Thyroid gland (tissue), 4 donors: ENCODE measurements around the gene KRTAP9-4.

Experiments
- CTCF ChIP-seq, 6 experiments: fragments of 200-600 bp in 3 of 6; fragments of 450-650 bp in 3 of 6; sonication (generic) in 3 of 6; IDR thresholded peaks; one replicate each; pipeline ENCODE4 v1.5.1; 2016 to 2019; ENCODE audit warnings: antibody characterized with exemption in 6 of 6, mild to moderate bottlenecking in 2 of 6, inconsistent platforms in 1 of 6, moderate library complexity in 1 of 6
- POLR2A ChIP-seq, 2 donors: fragments of 450-650 bp; IDR thresholded peaks; one replicate each; pipeline ENCODE4 v1.6.1; 2017; ENCODE audit warnings: antibody characterized with exemption in 2 of 2, mild to moderate bottlenecking in 2 of 2, moderate library complexity in 1 of 2

DNA sequence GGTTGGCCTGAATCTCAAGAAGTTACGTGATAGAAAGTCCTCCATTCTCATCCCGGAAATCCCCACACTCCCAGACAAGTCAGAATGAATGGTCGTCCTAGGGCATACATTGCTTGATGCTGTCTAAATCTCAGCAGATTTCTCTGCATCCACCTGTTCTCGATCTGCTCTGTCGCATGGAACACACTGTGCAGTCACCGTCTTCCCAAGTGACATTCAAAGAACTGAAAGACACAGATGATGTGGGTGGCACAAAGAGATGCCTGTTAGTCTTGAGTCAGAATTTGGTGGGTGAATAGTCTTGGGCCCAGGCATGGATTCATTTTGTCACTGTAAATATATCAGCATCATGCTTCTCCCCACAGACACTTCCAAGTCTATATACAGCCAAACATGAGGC, 17.8 kb upstream of the KRTAP9-4 start:
- TF ChIP-seq CTCF (IDR thresholded peaks at IDR 0.05) (no peak), POLR2A (IDR thresholded peaks at IDR 0.05) (no peak)
